GM21737 (cell line): ENCODE results near the gene ZNF629.

Experiments
- ATAC-seq: cut with Tn5 transposase; IDR thresholded peaks from one replicate; pipeline ENCODE4 v1.9.1; 2021; ENCODE audit warnings: mild to moderate bottlenecking, moderate library complexity; ENCODE audit not compliant: unreplicated experiment

ZNF629 gene

DNA sequence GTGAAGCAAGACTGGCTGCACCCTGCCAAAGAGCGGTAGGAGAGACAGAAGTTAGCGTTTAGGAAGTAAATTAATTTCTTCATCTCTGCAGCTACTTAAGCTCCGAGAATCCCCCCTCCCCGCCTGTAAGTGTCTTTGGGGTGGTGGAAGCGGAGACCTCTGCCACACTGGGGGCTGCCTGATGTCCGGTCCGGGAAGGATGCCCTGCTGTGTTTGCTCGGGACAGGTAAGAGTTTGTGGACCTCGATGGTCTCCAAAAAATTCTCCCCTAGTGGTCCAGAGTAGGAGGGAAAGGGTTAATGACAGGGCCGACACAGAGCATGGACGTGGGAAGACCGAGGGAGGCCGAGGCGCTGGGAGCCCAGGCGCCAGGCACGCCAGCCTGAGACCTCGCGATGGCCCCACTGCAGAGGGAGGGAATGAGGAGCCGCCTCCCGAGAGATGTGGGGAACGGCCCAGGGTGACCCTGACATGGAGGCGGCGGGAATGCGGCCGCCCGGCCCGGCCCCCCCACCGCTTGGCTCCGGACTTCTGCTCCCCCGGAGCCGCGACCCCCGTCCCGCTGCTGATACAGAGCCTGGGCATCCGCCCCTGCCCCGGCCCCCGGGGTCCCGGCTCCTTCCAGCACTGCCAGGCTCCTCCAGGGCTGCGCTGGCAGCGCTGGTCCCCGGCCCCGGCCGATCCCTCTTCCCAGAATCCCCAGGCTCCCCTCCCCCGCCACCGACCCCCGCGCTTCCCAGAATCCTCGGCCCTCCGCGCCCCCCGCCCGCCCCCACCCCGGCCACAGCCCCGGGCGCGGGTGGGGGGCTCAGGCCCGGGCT, 680 bp downstream of the ZNF629 start:
- no peak for ATAC-seq

DNA sequence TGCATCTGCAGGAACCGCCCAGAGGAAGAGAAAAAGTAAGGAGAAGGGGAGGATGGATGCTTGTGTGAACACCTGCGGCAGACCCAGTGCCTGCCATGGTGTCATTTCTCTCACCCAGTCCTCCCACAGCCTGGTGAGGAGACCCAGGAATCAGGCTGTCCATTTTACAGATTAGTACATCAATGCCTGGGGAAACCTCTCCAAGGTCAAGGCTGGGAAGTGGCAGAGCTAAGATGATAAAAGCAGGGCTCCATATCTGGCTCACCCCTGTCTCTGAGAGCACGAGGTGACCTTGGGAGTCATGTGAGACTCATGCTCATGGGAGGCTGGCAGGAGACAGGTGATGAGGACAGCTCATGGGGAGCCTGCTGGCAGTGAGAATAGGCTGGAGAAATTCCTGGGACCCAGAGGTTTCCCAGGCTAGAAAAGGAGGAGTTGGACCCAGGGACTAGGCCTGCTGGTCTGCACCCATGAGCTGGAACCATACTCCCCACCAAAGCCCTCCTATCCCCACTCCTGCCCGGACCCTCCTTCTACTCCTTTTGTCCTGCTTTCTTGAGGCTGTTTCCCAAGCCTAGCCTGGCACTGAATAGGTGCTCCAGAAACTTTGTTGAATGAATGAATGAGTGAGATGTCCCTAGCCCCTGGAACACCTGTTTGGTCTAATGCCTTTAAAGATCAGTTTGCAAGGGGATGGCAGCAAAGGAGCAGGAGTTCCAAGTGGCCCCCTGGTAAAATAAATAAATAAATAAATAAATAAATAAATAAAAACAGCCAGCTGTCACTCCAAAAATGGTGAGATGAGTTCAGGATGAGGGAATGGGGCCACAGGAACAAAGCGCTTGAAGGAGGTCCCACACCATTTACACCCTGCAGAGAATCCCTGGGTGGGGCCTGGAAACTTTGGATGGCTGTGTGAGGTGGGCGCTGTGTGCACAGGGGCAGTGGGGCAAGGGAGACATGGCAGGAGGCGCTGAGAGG, 1.6 kb downstream of the ZNF629 start:
- ATAC-seq, result no peak

GRCh38 chr16:30784215-30784614, 2.8 kb downstream of the ZNF629 start:
- ATAC-seq, result no peak

DNA sequence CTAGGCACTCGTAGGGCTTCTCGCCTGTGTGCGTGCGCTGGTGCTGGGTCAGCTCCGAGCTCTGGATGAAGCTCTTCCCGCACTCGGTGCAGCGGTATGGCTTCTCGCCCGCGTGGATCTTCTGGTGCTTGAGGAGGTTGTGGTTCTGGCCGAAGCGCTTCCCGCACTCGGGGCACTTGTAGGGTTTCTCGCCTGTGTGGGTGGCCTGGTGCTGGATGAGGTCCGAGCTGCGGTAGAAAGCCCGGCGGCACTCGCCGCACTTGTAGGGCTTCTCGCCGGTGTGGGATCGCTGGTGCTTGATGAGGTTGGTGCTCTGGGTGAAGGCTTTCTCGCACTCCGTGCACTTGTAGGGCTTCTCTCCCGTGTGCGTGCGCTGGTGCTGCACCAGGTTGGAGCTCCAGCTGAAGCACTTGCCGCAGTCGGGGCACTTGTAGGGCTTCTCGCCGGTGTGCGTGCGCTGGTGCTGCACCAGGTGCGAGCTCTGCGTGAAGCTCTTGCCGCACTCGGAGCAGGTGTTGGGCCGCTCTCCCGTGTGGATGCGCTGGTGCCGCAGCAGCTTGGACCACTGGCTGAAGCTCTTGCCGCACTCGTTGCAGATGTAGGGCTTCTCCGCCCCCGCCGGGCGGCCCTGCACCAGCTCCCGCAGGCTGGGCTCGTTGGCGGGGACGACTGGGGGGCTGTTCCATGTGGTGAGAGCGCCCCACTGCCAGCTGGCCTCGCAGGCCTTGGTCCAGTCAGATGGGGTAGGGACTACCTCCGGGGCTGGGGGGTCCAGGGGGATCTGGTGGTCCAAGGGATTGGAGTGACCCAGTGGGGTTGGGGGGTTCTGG, 3.5 kb downstream of the ZNF629 start:
- no peak for ATAC-seq

GRCh38 chr16:30782486-30783279, 4.3 kb downstream of the ZNF629 start:
- no peak for ATAC-seq

- ATAC-seq, result no peak
These were observed 6.5 kb downstream of the ZNF629 start for GRCh38 chr16:30780549-30780948.

DNA sequence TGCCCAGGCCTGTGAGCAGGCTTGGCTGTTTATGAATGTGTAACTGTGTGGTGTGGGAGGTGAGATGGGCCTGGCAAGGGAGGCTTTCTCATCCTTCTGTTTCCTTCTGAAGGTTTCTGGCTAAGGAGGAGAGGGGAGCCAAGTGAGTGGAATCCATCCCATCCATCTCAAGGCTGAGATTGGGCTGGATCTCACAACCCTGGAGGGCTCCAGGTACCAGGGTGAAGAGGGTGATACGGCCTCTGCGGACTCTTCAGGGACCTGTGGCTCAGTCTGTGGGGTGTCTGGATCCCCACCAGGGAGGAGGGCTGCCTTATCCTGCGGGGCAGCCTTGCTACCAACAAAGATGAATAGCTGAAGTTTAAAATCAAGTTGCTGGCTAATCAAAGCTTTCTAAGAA, 7.0 kb downstream of the ZNF629 start:
- no peak for ATAC-seq

DNA sequence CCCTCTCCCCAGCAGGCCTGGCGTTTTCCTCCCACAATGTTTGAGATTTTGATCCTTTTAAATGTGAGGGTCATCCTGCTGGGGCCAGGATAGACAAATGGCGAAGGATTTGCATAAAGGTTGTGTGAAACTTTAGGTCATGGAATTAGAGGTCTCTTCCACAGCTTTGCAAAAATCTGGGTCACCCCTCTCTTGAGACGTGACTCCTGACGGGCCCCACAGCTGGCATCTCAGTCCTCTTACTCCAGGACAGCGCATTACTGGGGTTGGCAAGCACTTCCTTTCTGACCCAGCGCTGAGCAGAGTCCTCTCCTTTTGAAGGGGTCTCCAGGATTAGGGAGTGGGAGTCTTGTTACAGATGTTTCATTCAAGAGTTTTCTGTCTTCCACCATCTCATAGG, 7.4 kb downstream of the ZNF629 start:
- ATAC-seq, result no peak

DNA sequence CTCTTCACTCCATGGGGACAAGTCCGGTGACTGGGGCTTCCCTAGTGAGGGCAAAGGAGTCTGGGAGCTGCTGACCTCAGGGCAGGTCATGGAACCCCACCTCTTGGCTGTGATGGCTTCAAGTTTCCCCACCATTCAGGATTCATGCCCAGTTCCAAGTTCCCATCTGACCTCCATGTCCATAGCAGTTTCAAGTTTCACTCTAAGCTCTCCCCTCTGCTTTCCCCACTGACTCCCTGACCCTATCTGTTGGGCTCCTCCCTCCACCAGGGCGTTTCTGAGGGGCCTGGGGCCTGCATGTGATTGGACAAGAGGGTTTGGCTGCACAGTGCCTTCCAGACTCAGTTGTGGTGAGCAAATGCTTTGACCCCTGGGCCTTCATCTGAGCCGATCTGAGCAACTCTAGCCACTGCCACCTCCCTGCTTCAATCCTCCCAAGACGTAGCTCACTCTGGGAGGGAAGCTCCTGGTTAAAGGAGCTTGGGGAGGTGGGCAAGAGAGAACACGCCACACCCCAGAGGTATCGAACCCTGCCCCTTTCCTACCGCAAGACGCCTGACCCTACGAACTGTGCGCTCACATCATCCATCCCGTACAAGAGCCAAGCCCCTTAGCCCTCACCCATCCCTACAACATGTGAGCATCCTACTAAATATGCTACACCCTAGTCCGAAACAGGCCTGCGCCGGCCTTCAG, 8.3 kb downstream of the ZNF629 start:
- no peak for ATAC-seq

- no peak for ATAC-seq
These were observed 9.3 kb downstream of the ZNF629 start for GRCh38 chr16:30777591-30778297.

DNA sequence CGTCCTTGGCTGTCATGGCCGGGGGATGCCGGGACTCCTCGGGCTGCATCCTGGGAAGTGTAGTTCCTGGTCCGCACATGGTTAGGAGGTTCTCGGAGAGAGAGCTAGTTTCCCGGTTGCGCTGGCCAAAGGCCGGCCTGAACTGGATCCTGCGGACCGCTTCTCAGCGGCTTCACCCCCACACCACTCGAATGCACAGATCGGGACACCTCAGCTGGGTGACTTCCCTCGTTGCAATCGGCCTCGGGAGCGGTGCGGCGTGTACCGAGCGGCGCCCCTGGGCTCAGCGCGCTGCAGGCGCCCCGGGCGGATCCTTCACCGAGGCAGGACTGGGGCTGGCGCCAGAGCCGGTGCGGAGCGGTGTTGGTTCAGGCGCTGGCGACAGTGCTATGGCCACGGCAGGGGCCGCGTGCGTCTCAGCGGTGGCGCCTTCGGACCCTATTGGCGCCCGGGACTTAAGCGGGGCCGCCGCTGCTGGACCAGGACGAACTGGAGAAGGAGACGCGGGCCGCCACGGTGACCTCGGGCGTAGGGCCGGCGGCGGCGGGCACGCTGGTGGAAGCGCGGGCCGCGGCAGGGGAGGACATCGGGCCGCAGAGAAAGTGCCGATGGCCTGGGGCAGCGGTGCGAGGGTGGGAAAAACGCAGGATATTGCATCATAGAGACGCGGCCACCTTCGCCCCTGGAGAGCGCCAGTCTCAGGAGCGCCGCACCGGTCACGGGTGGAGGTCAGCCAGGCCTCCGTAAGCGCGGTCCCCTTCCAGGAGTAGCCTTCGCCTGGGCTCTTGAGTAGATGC, 11.4 kb downstream of the ZNF629 start:
- peak; percentile 59 for ATAC-seq

- no peak for ATAC-seq
These were observed 11.9 kb downstream of the ZNF629 start for GRCh38 chr16:30775131-30775391.

GRCh38 chr16:30774367-30775130, 12.5 kb downstream of the ZNF629 start:
- no peak for ATAC-seq

GRCh38 chr16:30773826-30774225, 13.2 kb downstream of the ZNF629 start:
- ATAC-seq, result no peak

- no peak for ATAC-seq
These were observed 15.3 kb downstream of the ZNF629 start for GRCh38 chr16:30771726-30772125.

GRCh38 chr16:30769379-30770089, 17.5 kb downstream of the ZNF629 start:
- ATAC-seq, result no peak

DNA sequence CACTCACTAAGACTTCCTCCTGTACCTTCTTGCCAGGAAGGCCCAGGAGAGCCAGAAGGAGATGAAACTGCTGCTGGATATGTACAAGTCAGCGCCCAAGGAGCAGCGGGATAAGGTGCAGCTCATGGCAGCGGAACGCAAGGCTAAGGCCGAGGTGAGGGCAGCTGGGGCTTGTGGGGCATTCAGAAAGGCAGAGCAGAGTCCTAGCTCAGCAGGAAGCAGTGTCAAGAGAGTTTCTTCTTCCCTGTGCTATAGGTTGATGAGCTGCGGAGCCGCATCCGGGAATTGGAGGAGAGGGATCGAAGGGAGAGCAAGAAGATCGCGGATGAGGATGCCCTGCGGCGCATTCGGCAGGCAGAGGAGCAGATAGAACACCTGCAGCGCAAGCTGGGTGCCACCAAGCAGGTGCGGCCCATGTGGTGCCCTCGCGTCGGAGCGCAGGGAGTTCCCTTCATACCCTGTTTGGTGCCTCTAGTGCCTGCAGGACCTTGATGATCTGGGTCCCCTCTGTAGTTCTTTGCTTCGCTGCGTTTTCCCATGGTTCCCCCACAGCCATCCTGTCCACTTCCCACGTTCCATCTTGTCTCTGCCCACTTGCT, 18.3 kb downstream of the ZNF629 start:
- no peak for ATAC-seq
